Stimulated activated CD4-positive, alpha-beta T cell treated with anti-CD3 and anti-CD28 coated beads, Interleukin-2, amount 100 ng/mL, for 4 hours (primary cell): ENCODE results near the gene SCG5.

Experiments used
- DNase-seq: peaks from one replicate; pipeline ENCODE4 v3.0.0-alpha.2; 2020; ENCODE audit warnings: low read depth

Gene SCG5

GRCh38 chr15:32659340-32660155 is 18.0 kb downstream of the SCG5 start:
- DNase-seq = no peak

DNA sequence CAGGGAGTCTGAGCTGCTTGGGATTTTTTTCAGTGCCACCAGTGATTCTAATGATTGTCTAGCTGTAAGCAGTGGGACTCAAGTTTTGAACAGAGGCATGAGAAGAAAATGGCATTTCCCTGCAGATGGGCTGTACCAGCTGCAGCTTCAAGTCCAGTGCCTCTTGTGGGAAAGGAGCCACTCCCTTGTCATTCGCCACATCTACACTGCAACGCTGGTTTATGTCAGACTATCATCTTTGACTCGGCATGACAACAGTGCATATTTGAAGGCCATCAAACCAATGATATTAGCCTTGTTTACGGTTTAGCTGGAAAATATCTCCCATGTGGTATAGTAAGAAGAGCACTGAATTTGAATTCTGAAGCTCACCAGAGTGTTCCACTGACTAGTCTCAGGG is 22.2 kb downstream of the SCG5 start:
- no peak for DNase-seq

- DNase-seq = no peak
These were observed 23.3 kb downstream of the SCG5 start for GRCh38 chr15:32664796-32665195.

GRCh38 chr15:32667321-32667720 is 25.8 kb downstream of the SCG5 start:
- no peak for DNase-seq

- DNase-seq = no peak
These were observed 27.4 kb downstream of the SCG5 start for GRCh38 chr15:32668942-32669341.

GRCh38 chr15:32669896-32670611 is 28.5 kb downstream of the SCG5 start:
- DNase-seq = no peak

- no peak for DNase-seq
These were observed 29.1 kb downstream of the SCG5 start for GRCh38 chr15:32670623-32671022.

DNA sequence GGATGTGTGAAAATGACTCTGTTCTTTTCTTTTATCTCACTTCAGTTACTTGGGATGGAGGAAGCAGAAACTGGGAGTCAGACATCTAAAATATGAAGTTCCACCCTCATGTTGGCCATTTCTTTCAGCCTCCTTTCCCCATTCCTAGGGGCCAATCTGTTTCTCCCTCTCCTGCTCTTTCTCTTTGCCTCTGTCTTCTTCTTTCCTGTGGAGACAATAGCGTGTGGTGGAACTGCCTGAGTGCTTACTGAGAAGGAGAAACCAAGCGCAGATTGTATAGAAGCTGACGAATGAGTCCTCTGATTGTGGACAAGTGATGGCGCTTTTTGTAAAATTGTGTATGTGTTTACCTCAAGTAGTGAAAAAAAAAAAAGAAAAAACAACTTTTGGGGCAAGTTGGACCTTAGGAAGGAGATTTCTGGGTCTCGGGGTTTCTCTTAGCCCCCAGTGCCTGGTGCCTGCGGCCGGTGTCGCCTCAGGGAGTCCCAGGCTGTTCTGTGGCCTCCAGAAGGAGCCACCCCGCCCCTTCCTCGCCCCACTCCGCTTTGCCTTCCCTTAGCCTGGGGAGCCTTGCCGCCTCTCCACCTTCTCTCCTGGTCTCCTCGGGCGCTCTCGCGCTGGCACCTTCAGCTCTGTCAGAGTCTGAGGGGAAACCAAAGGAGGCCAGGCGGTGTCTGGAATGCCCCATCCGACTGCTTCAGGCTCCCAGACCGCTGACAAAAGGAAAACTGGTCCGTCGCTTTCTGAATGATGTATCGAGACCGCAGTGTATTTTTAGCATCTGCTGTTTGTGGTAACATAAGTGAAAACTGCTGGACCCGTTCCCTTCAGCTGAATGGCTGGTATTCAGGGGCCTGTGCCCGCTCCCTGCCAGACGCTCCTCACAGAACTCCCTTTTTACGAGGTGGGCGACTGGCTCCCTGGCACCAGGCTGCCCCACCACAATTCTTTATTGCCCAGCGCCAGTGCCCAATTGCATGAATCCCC is 30.1 kb downstream of the SCG5 start:
- no peak for DNase-seq

DNA sequence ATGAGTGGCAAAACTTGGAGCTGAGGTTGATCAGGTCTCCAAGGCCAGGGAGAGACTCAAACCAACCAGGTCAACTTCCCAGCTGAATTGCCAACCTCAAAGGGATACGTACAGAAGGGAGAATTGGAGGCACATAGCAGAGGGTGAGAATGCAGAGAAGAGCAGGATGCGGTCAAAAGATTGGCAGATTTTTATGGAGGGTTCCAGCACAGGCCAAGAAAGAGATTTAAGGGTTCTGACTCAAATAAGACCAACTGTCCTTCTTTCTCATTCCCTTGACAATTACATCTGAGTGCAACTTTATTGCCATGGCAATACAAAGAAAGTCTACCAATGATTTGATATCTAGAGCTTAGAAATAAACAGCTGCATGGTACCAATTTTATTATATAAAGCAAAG is 33.2 kb downstream of the SCG5 start:
- no peak for DNase-seq

DNA sequence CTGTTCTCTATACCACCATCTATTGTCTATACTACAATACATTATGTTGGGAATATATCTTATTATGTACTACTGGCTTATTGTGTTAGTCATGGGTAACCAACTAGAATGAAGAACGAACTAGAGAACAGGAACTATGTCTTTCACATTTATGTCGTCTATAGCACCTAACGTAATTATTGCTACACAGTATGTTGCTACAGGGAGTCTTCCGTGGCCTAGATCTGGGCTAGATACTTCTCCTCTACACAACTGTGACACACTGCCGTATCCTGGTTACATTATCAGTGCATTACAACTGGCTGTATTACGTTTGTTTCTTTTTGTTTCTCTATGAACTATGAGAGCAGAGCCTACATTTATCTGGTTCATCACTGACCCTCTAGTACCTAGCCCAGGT is 34.0 kb downstream of the SCG5 start:
- DNase-seq = no peak

- no peak for DNase-seq
These were observed 34.7 kb downstream of the SCG5 start for GRCh38 chr15:32676169-32676568.

GRCh38 chr15:32677238-32677750 is 35.8 kb downstream of the SCG5 start:
- DNase-seq = no peak

DNA sequence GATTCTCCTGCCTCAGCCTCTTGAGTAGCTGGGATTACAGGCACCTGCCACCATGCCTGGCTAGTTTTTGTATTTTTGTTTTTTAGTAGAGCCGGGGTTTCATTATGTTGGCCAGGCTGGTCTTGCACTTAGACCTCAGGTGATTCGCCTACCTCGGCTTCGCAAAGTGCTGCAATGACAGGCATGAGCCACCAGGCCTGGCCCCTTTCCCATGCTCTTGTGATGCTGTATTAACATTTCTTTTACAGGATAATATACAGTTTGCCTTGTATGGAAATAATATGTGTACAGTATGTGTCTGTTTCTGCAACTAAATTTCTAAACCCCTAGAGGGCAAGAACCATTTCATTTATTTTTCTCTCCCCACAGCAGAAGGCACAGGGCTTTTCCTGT is 37.8 kb downstream of the SCG5 start:
- no peak for DNase-seq

DNA sequence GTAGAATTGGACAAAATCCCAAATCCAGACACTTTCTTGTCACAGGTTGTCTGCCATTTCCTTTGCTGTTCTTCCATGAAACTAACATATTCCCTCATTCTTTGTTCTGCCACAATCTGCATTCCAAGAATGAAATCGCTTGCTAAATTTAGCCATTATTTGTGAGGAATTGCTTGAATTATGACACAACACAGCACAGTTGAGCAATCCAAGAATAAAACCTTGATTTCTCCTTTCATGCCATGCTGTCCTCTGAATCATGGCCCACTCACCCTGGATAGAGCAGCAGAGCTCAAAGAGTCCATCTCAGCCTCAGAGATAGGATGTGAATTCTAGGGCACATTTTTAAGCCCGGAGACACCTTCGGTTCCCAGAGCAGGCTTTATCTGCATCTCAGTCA is 41.1 kb downstream of the SCG5 start:
- no peak for DNase-seq

GRCh38 chr15:32682977-32683630 is 41.6 kb downstream of the SCG5 start:
- no peak for DNase-seq

GRCh38 chr15:32683906-32684584 is 42.5 kb downstream of the SCG5 start:
- no peak for DNase-seq

DNA sequence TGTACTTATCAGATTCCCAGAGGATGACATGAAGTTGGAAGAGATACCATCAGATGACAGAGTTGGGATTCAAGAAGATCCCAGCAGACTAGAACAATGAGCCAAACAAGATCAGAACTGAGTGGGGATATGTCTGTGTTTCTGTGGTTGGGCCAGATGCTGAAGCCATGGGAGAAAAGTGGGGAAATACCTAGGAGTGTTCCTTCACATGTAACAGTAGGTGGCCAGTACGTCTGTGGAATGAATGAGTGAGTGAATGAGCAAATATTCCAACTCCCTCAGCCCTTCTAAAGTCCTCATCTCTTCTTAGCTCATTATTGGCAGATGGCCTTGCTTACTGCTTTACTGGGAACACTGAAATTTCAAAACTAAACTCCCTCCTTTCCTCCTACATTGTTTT is 44.1 kb downstream of the SCG5 start:
- DNase-seq = no peak

- DNase-seq = no peak
These were observed 46.0 kb downstream of the SCG5 start for GRCh38 chr15:32687556-32687955.

DNA sequence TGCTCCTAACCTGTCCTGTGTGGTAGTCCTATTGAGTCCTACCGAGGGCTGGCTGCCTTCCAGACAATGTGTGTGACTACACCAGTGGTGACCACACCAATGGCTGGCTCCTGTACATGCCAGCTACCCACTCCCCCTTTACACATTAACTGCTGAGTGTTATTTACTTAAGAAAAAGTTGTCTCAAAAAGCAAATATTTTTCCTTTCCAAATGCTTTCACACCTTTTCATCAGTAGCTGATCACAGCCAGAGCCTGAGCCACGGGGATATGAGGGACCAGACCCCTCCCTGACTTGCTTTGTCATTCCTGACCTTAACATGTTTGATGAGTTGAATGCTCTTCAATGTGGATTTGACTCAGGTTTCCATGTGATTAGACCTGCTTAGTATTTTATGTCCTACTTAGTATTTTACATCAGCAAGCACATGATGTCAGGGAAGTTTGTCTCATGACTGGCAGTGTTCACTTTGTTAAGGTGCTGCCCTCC is 46.7 kb downstream of the SCG5 start:
- no peak for DNase-seq

GRCh38 chr15:32690941-32691688 is 49.6 kb downstream of the SCG5 start:
- no peak for DNase-seq
